ENCODE results near the gene MAST4. TPM values are rescaled to one million over a fixed set of nuclear protein-coding genes. Genes with fewer than 3 reads are reported as not detected.
A peak's percentile ranks its signal among the peaks of the same experiment; 100 is the strongest.

MAST4 gene
- total RNA-seq, 1 experiment from 2014 or later: 11.8 TPM

DNA sequence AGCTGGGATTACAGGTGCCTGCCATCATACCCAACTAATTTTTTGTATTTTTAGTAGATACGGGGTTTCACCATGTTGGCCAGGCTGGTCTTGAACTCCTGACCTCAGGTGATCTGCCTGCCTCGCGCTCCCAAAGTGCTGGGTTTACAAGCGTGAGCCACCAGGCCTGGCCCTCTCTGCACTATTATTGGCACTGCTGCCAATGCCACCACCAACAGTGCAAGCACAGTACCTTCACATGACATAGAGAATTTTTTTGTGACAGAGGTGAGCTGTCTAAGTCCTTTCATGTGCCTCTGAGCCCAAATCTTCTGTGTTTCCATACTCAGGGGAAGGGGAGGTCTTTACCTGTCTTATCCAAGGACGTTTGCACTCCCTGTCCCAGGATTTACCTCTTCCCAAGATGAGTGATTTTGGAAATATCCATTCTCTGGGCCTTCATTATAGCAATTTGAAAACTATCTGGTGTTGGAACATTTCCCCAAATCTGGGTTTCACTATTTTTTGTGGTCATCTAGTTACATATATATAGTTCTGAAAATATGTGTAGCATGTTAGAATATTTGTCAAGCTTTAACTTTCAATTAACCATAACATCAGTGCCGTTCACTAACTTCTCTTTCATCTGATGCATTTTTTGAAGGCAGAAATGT, 605.8 kb downstream of the MAST4 start:
- Histone ChIP-seq H2AFZ (ENCODE audit: low read length) (peak overlapping the region; percentile 65), H3K79me2 (ENCODE audit: low read length) (peaks cover 11% of the 10 kb centered on the region), H3K27ac (ENCODE audit: low read length) (peak overlapping the region; percentile 87), H3K27me3 (ENCODE audit: low read length) (no peaks in the 10 kb centered on the region), H3K4me3 (ENCODE audit: low read length) (no peak overlapping the region), H3K36me3 (ENCODE audit: insufficient read depth, low read length) (no peaks in the 10 kb centered on the region), H3K4me2 (ENCODE audit: low read depth, low read length, poor library complexity, severe bottlenecking) (peak overlapping the region; percentile 34), H3K9me3 (ENCODE audit: low read length) (no peaks in the 10 kb centered on the region), H3K9ac (ENCODE audit: low read length) (peak overlapping the region; percentile 34), H3K4me1 (ENCODE audit: low read length) (peaks cover 94% of the 10 kb centered on the region), H4K20me1 (ENCODE audit: insufficient read depth, low read depth, low read length) (no peaks in the 10 kb centered on the region), H3K9me2 (replicated peaks; ENCODE audit: insufficient read depth, low read length) (no peaks in the 10 kb centered on the region)
- DNase-seq: no peak

DNA sequence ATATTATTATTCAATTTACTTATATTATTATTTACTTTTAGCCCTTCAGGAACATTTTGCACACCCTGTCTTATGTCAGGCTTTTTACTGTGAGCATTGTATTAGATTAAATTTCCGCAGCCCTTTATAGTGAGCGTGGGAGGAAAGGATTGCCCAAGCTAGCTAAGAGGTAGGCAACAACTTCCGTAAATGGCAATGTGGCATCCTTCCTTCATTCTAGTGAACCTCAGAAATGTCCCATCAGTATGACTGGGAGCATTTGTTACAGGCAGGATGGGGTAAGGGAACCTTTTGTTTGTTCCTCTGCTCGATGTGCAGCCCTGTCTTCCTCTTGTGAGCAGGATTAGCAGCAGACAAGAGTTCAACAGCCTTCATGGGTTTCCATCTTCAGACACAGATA, 606.6 kb downstream of the MAST4 start:
- Histone ChIP-seq H3K4me1 (ENCODE audit: low read length) (peaks cover 94% of the 10 kb centered on the region), H3K9ac (ENCODE audit: low read length) (peak overlapping the region; percentile 48), H3K9me3 (ENCODE audit: low read length) (no peaks in the 10 kb centered on the region), H2AFZ (ENCODE audit: low read length) (peak overlapping the region; percentile 93), H3K4me2 (ENCODE audit: low read depth, low read length, poor library complexity, severe bottlenecking) (peak overlapping the region; percentile 34), H4K20me1 (ENCODE audit: insufficient read depth, low read depth, low read length) (no peaks in the 10 kb centered on the region), H3K9me2 (replicated peaks; ENCODE audit: insufficient read depth, low read length) (no peaks in the 10 kb centered on the region), H3K79me2 (ENCODE audit: low read length) (0 out of 2 replicates have a peak, but pooled peaks cover 5% of the 10 kb centered on the region), H3K36me3 (ENCODE audit: insufficient read depth, low read length) (no peaks in the 10 kb centered on the region), H3K27ac (ENCODE audit: low read length) (peak overlapping the region; percentile 87), H3K27me3 (ENCODE audit: low read length) (no peaks in the 10 kb centered on the region), H3K4me3 (ENCODE audit: low read length) (no peak overlapping the region)
- peak; percentile 69 for DNase-seq

DNA sequence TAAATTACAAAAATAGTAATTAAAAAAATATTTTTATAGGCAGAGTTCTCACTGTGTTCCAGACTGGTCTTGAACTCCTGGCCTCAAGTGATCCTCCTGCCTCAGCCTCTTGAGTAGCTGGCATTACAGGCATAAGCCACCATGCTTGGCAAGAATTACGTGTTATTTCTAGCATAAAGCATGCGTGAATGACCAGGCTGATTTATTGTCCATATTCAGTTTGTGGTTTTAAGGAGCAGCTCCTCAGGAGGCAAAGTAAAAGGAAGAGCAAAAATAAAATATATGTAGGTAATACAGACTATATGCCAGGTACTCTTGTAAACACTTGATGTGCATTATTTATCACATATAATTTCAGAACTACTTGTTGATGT, 607.5 kb downstream of the MAST4 start:
- Histone ChIP-seq H3K9me3 (ENCODE audit: low read length) (no peaks in the 10 kb centered on the region), H3K4me3 (ENCODE audit: low read length) (no peak overlapping the region), H3K9me2 (replicated peaks; ENCODE audit: insufficient read depth, low read length) (no peaks in the 10 kb centered on the region), H4K20me1 (ENCODE audit: insufficient read depth, low read depth, low read length) (no peaks in the 10 kb centered on the region), H3K27me3 (ENCODE audit: low read length) (no peaks in the 10 kb centered on the region), H3K79me2 (ENCODE audit: low read length) (no peaks in the 10 kb centered on the region), H3K36me3 (ENCODE audit: insufficient read depth, low read length) (no peaks in the 10 kb centered on the region), H3K9ac (ENCODE audit: low read length) (no peak overlapping the region), H3K27ac (ENCODE audit: low read length) (peak overlapping the region; percentile 87), H3K4me2 (ENCODE audit: low read depth, low read length, poor library complexity, severe bottlenecking) (peak overlapping the region; percentile 67), H3K4me1 (ENCODE audit: low read length) (peaks cover 94% of the 10 kb centered on the region), H2AFZ (ENCODE audit: low read length) (no peak overlapping the region)
- no peak for DNase-seq

DNA sequence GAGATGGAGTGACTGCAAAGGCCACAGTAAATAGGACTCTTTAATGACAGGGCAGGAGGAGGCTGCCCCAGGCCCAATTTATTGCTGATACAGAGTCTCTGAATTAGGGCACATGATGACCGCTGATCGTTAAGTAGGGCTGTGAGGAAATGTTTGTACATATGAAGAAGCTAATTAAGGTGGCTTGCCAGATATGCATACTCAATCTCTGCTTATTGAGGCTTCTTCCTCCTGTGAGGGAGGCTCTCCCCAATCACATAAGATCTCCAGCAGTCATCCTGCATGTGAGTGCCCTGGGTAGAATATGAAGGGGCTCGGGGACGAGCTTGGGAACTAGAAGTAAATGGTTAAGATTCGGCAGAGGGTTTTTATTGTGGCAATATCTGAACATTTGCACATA, 608.6 kb downstream of the MAST4 start:
- no peaks in the 10 kb centered on the region for H4K20me1 ChIP-seq (ENCODE audit: insufficient read depth, low read depth, low read length)
- H3K4me2 ChIP-seq (ENCODE audit: low read depth, low read length, poor library complexity, severe bottlenecking): peak overlapping the region; percentile 67
- no peaks in the 10 kb centered on the region for H3K27me3 ChIP-seq (ENCODE audit: low read length)
- peaks cover 92% of the 10 kb centered on the region for H3K4me1 ChIP-seq (ENCODE audit: low read length)
- peak overlapping the region; percentile 71 for H2AFZ ChIP-seq (ENCODE audit: low read length)
- H3K79me2 ChIP-seq (ENCODE audit: low read length): no peaks in the 10 kb centered on the region
- H3K9me2 ChIP-seq (replicated peaks; ENCODE audit: insufficient read depth, low read length): no peaks in the 10 kb centered on the region
- peak overlapping the region; percentile 61 for H3K9ac ChIP-seq (ENCODE audit: low read length)
- peak overlapping the region; percentile 87 for H3K27ac ChIP-seq (ENCODE audit: low read length)
- DNase-seq: peak; percentile 59
- H3K9me3 ChIP-seq (ENCODE audit: low read length): no peaks in the 10 kb centered on the region
- no peaks in the 10 kb centered on the region for H3K36me3 ChIP-seq (ENCODE audit: insufficient read depth, low read length)
- H3K4me3 ChIP-seq (ENCODE audit: low read length): peak overlapping the region; percentile 40

DNA sequence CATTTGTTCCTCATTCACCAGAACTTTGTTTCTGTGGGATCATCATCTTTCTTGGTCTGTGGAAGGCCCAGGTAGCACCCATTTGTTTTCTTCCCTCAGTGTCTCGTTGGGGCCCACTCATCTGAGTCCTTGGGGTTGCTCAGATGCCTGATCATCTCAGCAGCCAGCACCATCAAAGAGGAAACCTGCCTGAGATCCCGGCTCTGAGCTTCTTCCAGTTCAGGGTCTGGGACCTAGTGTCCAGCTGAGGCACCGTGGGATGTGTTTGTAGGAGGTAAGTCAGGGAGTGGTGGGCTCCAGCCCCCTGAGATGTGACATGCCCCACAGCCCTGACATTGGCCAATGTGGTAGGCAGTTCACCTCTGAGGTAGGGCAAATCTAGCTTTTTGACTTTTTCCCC, 609.8 kb downstream of the MAST4 start:
- no peaks in the 10 kb centered on the region for H3K79me2 ChIP-seq (ENCODE audit: low read length)
- no peaks in the 10 kb centered on the region for H4K20me1 ChIP-seq (ENCODE audit: insufficient read depth, low read depth, low read length)
- no peaks in the 10 kb centered on the region for H3K9me3 ChIP-seq (ENCODE audit: low read length)
- peak overlapping the region; percentile 87 for H3K27ac ChIP-seq (ENCODE audit: low read length)
- peak; percentile 67 for DNase-seq
- H3K4me3 ChIP-seq (ENCODE audit: low read length): peak overlapping the region; percentile 13
- peak overlapping the region; percentile 67 for H3K4me2 ChIP-seq (ENCODE audit: low read depth, low read length, poor library complexity, severe bottlenecking)
- H2AFZ ChIP-seq (ENCODE audit: low read length): peak overlapping the region; percentile 71
- no peaks in the 10 kb centered on the region for H3K36me3 ChIP-seq (ENCODE audit: insufficient read depth, low read length)
- H3K4me1 ChIP-seq (ENCODE audit: low read length): peaks cover 81% of the 10 kb centered on the region
- no peaks in the 10 kb centered on the region for H3K27me3 ChIP-seq (ENCODE audit: low read length)
- H3K9ac ChIP-seq (ENCODE audit: low read length): peak overlapping the region; percentile 61
- no peaks in the 10 kb centered on the region for H3K9me2 ChIP-seq (replicated peaks; ENCODE audit: insufficient read depth, low read length)

DNA sequence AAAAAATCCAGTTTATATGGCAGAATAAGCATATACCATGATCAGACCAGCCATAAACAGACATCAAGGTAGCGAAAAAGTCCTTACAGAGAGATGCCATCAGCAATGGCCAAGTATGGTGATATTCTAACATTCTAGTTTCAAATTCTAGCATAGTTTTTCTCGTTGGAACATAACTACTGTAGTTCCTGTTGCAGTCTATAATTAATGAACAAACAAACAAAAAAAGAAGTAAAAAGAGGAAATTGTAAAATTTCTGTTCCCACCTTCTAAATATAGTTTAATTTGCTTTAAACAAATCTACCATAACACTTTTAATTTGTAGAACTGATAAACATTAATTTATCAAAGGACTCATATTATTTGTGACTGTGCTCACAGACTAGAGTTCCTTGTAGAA, 610.3 kb downstream of the MAST4 start:
- Histone ChIP-seq H3K4me3 (ENCODE audit: low read length) (peak overlapping the region; percentile 13), H3K27ac (ENCODE audit: low read length) (peak overlapping the region; percentile 87), H4K20me1 (ENCODE audit: insufficient read depth, low read depth, low read length) (no peaks in the 10 kb centered on the region), H3K4me2 (ENCODE audit: low read depth, low read length, poor library complexity, severe bottlenecking) (peak overlapping the region; percentile 67), H3K9me3 (ENCODE audit: low read length) (no peaks in the 10 kb centered on the region), H3K79me2 (ENCODE audit: low read length) (no peaks in the 10 kb centered on the region), H3K4me1 (ENCODE audit: low read length) (peaks cover 79% of the 10 kb centered on the region), H3K9ac (ENCODE audit: low read length) (peak overlapping the region; percentile 61), H2AFZ (ENCODE audit: low read length) (peak overlapping the region; percentile 71; the same call in 1 of the 2 replicates), H3K9me2 (replicated peaks; ENCODE audit: insufficient read depth, low read length) (no peaks in the 10 kb centered on the region), H3K36me3 (ENCODE audit: insufficient read depth, low read length) (no peaks in the 10 kb centered on the region), H3K27me3 (ENCODE audit: low read length) (no peaks in the 10 kb centered on the region)
- peak; percentile 61 for DNase-seq

DNA sequence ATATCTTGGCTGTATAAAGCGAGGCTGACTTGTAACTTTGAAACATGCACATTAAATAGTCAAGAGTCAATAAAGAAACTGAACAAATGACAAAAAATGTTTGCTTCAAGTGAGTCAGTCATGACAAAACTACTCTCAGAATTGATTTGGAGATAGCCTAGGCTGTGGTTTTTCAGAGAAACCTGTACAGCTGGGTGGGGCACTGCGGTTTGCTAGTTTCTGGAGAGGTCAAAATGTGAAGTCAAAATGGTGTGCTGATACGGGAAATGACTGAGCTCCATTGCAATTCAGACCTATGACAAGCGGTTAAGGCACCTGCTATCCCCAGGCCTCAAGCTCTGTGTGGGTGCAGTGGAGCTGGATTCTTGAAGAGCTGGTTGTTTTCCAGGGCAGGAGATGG, 610.7 kb downstream of the MAST4 start:
- Histone ChIP-seq H3K27ac (ENCODE audit: low read length) (peak overlapping the region; percentile 87), H3K4me1 (ENCODE audit: low read length) (peaks cover 77% of the 10 kb centered on the region), H4K20me1 (ENCODE audit: insufficient read depth, low read depth, low read length) (no peaks in the 10 kb centered on the region), H3K9me2 (replicated peaks; ENCODE audit: insufficient read depth, low read length) (no peaks in the 10 kb centered on the region), H2AFZ (ENCODE audit: low read length) (peak overlapping the region; percentile 22; the same call in 1 of the 2 replicates), H3K79me2 (ENCODE audit: low read length) (no peaks in the 10 kb centered on the region), H3K9ac (ENCODE audit: low read length) (peak overlapping the region; percentile 16), H3K36me3 (ENCODE audit: insufficient read depth, low read length) (no peaks in the 10 kb centered on the region), H3K4me3 (ENCODE audit: low read length) (peak overlapping the region; percentile 13; the same call in 1 of the 2 replicates), H3K9me3 (ENCODE audit: low read length) (no peaks in the 10 kb centered on the region), H3K4me2 (ENCODE audit: low read depth, low read length, poor library complexity, severe bottlenecking) (peak overlapping the region; percentile 67), H3K27me3 (ENCODE audit: low read length) (no peaks in the 10 kb centered on the region)
- DNase-seq: peak; percentile 73

DNA sequence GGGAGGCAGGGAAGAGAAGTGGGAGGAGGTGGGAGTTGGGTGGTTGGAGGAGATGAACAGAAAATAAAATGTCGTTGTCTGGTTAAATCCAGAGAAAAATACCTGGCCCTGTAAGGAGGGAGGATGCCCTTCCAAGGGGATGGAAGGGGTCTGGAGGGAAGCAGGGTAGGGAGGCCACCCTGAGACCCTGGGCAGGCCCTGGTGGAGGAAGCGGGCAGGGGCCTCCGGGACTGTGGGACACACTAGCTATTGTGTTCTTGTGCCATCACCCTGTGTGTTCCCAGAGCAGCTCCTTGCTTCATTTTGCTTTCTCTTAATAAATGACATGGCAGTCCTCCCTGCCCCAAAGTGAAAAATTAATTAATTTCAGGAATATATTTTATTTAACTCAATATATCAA, 612.2 kb downstream of the MAST4 start:
- Histone ChIP-seq H2AFZ (ENCODE audit: low read length) (peak overlapping the region; percentile 22; the same call in 1 of the 2 replicates), H3K4me1 (ENCODE audit: low read length) (peaks cover 63% of the 10 kb centered on the region), H4K20me1 (ENCODE audit: insufficient read depth, low read depth, low read length) (no peaks in the 10 kb centered on the region), H3K36me3 (ENCODE audit: insufficient read depth, low read length) (no peaks in the 10 kb centered on the region), H3K4me3 (ENCODE audit: low read length) (no peak overlapping the region), H3K27me3 (ENCODE audit: low read length) (no peaks in the 10 kb centered on the region), H3K9me2 (replicated peaks; ENCODE audit: insufficient read depth, low read length) (no peaks in the 10 kb centered on the region), H3K27ac (ENCODE audit: low read length) (peak overlapping the region; percentile 87), H3K9ac (ENCODE audit: low read length) (peak overlapping the region; percentile 48), H3K9me3 (ENCODE audit: low read length) (no peaks in the 10 kb centered on the region), H3K79me2 (ENCODE audit: low read length) (no peaks in the 10 kb centered on the region), H3K4me2 (ENCODE audit: low read depth, low read length, poor library complexity, severe bottlenecking) (peak overlapping the region; percentile 70)
- peak; percentile 49 for DNase-seq

Data from Karpas-422 (cell line).